Liver (tissue), 9 donors: ENCODE results near the gene ABCA4. TPM values are rescaled to one million over a fixed set of nuclear protein-coding genes. Genes with fewer than 3 reads are reported as not detected.
"Not testable (repeated sequence)": the region's sequence is repeated elsewhere in the genome, so short reads cannot be mapped to it uniquely, and the experiment has no call there.

Experiments used
- DNase-seq: peaks from one replicate; pipeline ENCODE4 v3.0.0-alpha.2; 2017; ENCODE audit warnings: low spot score
- H3K27ac ChIP-seq, 2 donors: one replicate each; pipeline ENCODE4 v1.7.0; 2013; ENCODE audit warnings: inconsistent platforms in 2 of 2, low read length in 2 of 2, control low read depth in 1 of 2, low read depth in 1 of 2, mild to moderate bottlenecking in 1 of 2
- H3K27me3 ChIP-seq, 4 donors: one replicate each; pipeline versions ENCODE4 v1.6.1 to v1.7.0; 2013; ENCODE audit warnings: low read length in 3 of 4, inconsistent platforms in 1 of 4, mild to moderate bottlenecking in 1 of 4, moderate library complexity in 1 of 4; ENCODE audit not compliant: control insufficient read depth in 4 of 4, insufficient read depth in 4 of 4
- H3K36me3 ChIP-seq, 4 donors: one replicate each; pipeline versions ENCODE4 v1.6.1 to v1.7.0; 2013; ENCODE audit warnings: low read length in 3 of 4, mild to moderate bottlenecking in 3 of 4, low read depth in 1 of 4, moderate library complexity in 1 of 4; ENCODE audit not compliant: control insufficient read depth in 4 of 4, insufficient read depth in 3 of 4
- H3K4me1 ChIP-seq, 4 donors: one replicate each; pipeline versions ENCODE4 v1.6.1 to v1.7.0; 2013; ENCODE audit warnings: low read length in 3 of 4, mild to moderate bottlenecking in 3 of 4, moderate library complexity in 1 of 4; ENCODE audit not compliant: control insufficient read depth in 4 of 4, insufficient read depth in 4 of 4
- H3K4me3 ChIP-seq, 3 donors: one replicate each; pipeline versions ENCODE4 v1.6.1 to v1.7.0; 2013; ENCODE audit warnings: low read length in 3 of 3, control low read depth in 1 of 3, low read depth in 1 of 3, mild to moderate bottlenecking in 1 of 3
- H3K9ac ChIP-seq, 2 donors: one replicate each; pipeline ENCODE4 v1.7.0; 2013; ENCODE audit warnings: low read length in 2 of 2, mild to moderate bottlenecking in 2 of 2, moderate library complexity in 2 of 2, control low read depth in 1 of 2, low read depth in 1 of 2
- H3K9me3 ChIP-seq, 4 donors: one replicate each; pipeline versions ENCODE4 v1.6.1 to v1.7.0; 2013; ENCODE audit warnings: low read length in 3 of 4; ENCODE audit not compliant: control insufficient read depth in 4 of 4
- FOXA1 ChIP-seq: IDR thresholded peaks from 2 replicates; pipeline ENCODE4 v1.6.1; 2016; ENCODE audit warnings: antibody characterized with exemption
- GABPA ChIP-seq, 2 donors: IDR thresholded peaks in 1 of 2; conservative IDR thresholded peaks in 1 of 2; 2 replicates each; pipeline ENCODE4 v1.6.1; 2016; ENCODE audit warnings: antibody characterized with exemption in 2 of 2, mild to moderate bottlenecking in 1 of 2, moderate library complexity in 1 of 2
- HNF4A ChIP-seq, 2 donors: conservative IDR thresholded peaks; 2 replicates each; pipeline ENCODE4 v1.6.1; 2016; ENCODE audit warnings: antibody characterized with exemption in 2 of 2, mild to moderate bottlenecking in 2 of 2
- HNF4G ChIP-seq: IDR thresholded peaks from 2 replicates; pipeline ENCODE4 v1.6.1; 2016; ENCODE audit warnings: antibody characterized with exemption
- JUND ChIP-seq, 2 donors: IDR thresholded peaks; 2 replicates each; pipeline ENCODE4 v1.6.1; 2016; ENCODE audit warnings: antibody characterized with exemption in 2 of 2
- NR2F2 ChIP-seq: IDR thresholded peaks from 2 replicates; pipeline ENCODE4 v1.6.1; 2016; ENCODE audit warnings: antibody characterized with exemption
- RAD21 ChIP-seq, 2 donors: IDR thresholded peaks; 2 replicates each; pipeline ENCODE4 v1.6.1; 2016; ENCODE audit warnings: antibody characterized with exemption in 2 of 2, mild to moderate bottlenecking in 2 of 2
- RXRA ChIP-seq, 2 donors: IDR thresholded peaks; 2 replicates each; pipeline ENCODE4 v1.6.1; 2017 to 2018; ENCODE audit warnings: antibody characterized with exemption in 2 of 2, mild to moderate bottlenecking in 1 of 2
- SP1 ChIP-seq: IDR thresholded peaks from 2 replicates; pipeline ENCODE4 v1.6.1; 2018; ENCODE audit warnings: antibody characterized with exemption, mild to moderate bottlenecking
- TAF1 ChIP-seq: conservative IDR thresholded peaks from 2 replicates; pipeline ENCODE4 v1.6.1; 2016; ENCODE audit warnings: antibody characterized with exemption, mild to moderate bottlenecking
- YY1 ChIP-seq: IDR thresholded peaks from 2 replicates; pipeline ENCODE4 v1.6.1; 2016; ENCODE audit warnings: antibody characterized with exemption, mild to moderate bottlenecking
- WGBS: extraction: QIAGEN DNeasy Blood & Tissue Kit; methylation state at CpG from one replicate; pipeline ENCODE4 v1.1.7; 2013; 5-methylcytosine and 5-hydroxymethylcytosine counted together
- polyA plus RNA-seq, 2 donors: library from polyadenylated mRNA; stranded (reverse) in 1 of 2; unstranded in 1 of 2; fragments of 200-250 nt in 1 of 2; fragments of >200 nt in 1 of 2; fragmentation: Nextera tagmentation in 1 of 2; extraction: Ambion mirVana in 1 of 2; gene quantifications; one replicate each; pipeline versions ENCODE4 v1.2.1 to v1.2.3, GENCODE V29; 2013 to 2015
- total RNA-seq, 2 donors: library from RNA; depleted of rRNA; stranded (reverse); fragments of >200 nt; gene quantifications; one replicate each; pipeline ENCODE4 v1.2.3, GENCODE V29; 2014
- TF ChIP-seq, protein P1 (sequence below): IDR thresholded peaks from 2 replicates; pipeline ENCODE4 v1.6.1; 2016; ENCODE audit warnings: antibody characterized with exemption, mild to moderate bottlenecking
- TF ChIP-seq, protein P2 (sequence below): IDR thresholded peaks from 2 replicates; pipeline ENCODE4 v1.6.1; 2016; ENCODE audit warnings: antibody characterized with exemption
- TF ChIP-seq, protein P3 (sequence below): fragments of 150-350 bp; IDR thresholded peaks from 2 replicates; pipeline ENCODE4 v1.5.1; 2017; ENCODE audit warnings: improper control_type of control experiment, low read depth, low read length; ENCODE audit not compliant: missing input control
- donor health status: healthy.
- donor health status: healthy.
- donor health status: healthy.
- donor health status: healthy.
- donor health status: healthy.

The ABCA4 gene
- total and polyA plus RNA-seq, 4 donors, result 0.19 to 1.5 (median 0.38) TPM

DNA sequence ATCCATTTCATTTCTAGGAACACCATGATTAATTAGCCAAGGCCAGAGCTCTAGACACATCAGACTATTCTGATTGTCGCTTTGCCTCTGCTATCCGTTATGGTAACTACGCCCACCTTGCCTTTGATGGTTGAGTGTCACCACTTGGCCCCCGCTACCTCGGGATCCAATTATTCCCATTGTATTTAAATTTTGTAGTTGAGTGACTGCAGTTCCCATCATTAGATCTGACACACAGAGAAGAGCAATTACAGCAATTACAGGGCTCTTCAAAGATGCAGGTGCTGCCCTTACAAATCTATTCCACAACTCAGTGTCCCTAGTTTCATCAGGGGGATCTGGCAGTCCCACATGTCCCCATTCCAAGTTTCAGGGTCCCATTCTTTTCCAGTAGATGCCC lies 44.9 kb upstream of the ABCA4 start:
- Histone ChIP-seq H3K4me3 (no peak overlapping the region), H3K36me3 (peaks cover 0 to 6% (median 0%) of the 10 kb centered on the region in 4 donors), H3K27me3 (no peaks in the 10 kb centered on the region), H3K9ac (no peak overlapping the region), H3K9me3 (no peaks in the 10 kb centered on the region), H3K27ac (no peak overlapping the region), H3K4me1 (no peaks in the 10 kb centered on the region)
- WGBS, result 96% methylated on average over 5 of the region's 5 CpGs
- no peak for DNase-seq
- TF ChIP-seq JUND (IDR thresholded peaks at IDR 0.05) (no peak), TAF1 (no peak), FOXA1 (no peak), YY1 (no peak), RAD21 (IDR thresholded peaks at IDR 0.05) (no peak), HNF4A (conservative IDR thresholded peaks at IDR 0.05) (no peak), RXRA (IDR thresholded peaks at IDR 0.05) (no peak), HNF4G (no peak), GABPA (IDR thresholded peaks at IDR 0.05 in 1 of 2, conservative IDR thresholded peaks at IDR 0.05 in 1 of 2) (no peak), SP1 (no peak), NR2F2 (no peak)
- TF ChIP-seq, protein P1, sequence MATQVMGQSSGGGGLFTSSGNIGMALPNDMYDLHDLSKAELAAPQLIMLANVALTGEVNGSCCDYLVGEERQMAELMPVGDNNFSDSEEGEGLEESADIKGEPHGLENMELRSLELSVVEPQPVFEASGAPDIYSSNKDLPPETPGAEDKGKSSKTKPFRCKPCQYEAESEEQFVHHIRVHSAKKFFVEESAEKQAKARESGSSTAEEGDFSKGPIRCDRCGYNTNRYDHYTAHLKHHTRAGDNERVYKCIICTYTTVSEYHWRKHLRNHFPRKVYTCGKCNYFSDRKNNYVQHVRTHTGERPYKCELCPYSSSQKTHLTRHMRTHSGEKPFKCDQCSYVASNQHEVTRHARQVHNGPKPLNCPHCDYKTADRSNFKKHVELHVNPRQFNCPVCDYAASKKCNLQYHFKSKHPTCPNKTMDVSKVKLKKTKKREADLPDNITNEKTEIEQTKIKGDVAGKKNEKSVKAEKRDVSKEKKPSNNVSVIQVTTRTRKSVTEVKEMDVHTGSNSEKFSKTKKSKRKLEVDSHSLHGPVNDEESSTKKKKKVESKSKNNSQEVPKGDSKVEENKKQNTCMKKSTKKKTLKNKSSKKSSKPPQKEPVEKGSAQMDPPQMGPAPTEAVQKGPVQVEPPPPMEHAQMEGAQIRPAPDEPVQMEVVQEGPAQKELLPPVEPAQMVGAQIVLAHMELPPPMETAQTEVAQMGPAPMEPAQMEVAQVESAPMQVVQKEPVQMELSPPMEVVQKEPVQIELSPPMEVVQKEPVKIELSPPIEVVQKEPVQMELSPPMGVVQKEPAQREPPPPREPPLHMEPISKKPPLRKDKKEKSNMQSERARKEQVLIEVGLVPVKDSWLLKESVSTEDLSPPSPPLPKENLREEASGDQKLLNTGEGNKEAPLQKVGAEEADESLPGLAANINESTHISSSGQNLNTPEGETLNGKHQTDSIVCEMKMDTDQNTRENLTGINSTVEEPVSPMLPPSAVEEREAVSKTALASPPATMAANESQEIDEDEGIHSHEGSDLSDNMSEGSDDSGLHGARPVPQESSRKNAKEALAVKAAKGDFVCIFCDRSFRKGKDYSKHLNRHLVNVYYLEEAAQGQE, result no peak
- TF ChIP-seq, protein P2, sequence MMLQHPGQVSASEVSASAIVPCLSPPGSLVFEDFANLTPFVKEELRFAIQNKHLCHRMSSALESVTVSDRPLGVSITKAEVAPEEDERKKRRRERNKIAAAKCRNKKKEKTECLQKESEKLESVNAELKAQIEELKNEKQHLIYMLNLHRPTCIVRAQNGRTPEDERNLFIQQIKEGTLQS, result no peak
- TF ChIP-seq, protein P3, sequence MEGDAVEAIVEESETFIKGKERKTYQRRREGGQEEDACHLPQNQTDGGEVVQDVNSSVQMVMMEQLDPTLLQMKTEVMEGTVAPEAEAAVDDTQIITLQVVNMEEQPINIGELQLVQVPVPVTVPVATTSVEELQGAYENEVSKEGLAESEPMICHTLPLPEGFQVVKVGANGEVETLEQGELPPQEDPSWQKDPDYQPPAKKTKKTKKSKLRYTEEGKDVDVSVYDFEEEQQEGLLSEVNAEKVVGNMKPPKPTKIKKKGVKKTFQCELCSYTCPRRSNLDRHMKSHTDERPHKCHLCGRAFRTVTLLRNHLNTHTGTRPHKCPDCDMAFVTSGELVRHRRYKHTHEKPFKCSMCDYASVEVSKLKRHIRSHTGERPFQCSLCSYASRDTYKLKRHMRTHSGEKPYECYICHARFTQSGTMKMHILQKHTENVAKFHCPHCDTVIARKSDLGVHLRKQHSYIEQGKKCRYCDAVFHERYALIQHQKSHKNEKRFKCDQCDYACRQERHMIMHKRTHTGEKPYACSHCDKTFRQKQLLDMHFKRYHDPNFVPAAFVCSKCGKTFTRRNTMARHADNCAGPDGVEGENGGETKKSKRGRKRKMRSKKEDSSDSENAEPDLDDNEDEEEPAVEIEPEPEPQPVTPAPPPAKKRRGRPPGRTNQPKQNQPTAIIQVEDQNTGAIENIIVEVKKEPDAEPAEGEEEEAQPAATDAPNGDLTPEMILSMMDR, result no peak

DNA sequence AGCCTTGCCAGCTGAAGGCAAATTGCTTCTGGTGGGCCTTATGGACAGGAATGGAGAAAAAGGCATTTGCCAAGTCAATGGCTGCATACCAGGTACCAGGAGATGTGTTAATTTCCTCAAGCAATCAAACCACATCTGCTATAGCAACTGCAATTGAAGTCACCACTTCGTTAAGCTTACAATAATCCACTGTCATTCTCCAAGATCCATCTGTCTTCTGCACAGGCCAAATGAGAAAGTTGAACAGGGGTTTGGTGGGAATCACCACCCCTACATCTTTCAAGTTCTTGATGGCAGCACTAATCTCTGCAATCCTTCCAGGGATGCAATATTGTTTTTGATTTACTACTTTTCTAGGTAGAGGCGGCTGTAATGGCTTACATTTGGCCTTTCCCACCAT lies 43.9 kb upstream of the ABCA4 start:
- H3K4me1 ChIP-seq, DNase-seq, H3K4me3 ChIP-seq, H3K9ac ChIP-seq, H3K36me3 ChIP-seq, H3K27ac ChIP-seq, H3K27me3 ChIP-seq, H3K9me3 ChIP-seq: not testable (repeated sequence)
- WGBS, result 90% methylated on average over 2 of the region's 2 CpGs

DNA sequence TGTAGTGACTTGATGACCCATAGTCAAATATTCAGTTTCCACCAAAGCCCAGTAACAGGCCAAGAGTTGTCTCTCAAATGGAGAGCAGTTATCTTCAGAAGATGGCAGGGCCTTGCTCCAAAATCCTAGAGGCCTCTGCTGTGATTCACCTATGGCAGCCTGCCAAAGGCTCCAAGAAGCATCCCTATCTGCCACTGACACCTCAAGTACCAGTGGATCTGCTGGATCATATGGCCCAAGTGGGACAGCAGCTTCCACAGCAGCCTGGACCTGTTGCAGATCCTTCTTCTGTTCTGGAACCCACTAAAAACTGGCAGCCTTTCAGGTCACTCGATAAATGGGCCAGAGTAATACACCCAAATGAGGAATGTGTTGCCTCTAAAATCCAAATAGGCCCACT lies 43.2 kb upstream of the ABCA4 start:
- not testable (repeated sequence) for DNase-seq, H3K9me3 ChIP-seq, H3K36me3 ChIP-seq, H3K4me3 ChIP-seq, H3K9ac ChIP-seq, H3K4me1 ChIP-seq, H3K27ac ChIP-seq, H3K27me3 ChIP-seq
- WGBS, result 95% methylated on average over 1 of the region's 1 CpG

DNA sequence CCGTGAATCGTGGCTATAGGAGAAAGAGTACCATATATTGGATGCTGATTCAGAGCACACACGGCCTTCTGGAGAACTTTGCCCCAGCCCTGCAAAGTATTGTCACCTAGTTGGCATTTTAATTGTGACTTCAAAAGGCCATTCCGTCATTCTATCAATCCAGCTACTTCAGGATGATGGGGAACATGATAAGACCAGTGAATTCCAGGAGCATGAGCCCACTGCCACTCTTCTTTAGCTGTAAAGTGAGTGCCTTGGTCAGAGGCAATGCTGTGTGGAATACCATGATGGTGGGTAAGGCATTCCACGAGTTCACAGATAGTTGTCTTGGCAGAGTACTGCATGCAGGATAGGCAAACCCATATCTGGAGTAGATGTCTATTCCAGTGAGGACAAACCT lies 42.3 kb upstream of the ABCA4 start:
- H3K9me3 ChIP-seq, H3K4me3 ChIP-seq, H3K9ac ChIP-seq, H3K27ac ChIP-seq, DNase-seq, H3K36me3 ChIP-seq, H3K27me3 ChIP-seq, H3K4me1 ChIP-seq: not testable (repeated sequence)
- 86% methylated on average over 5 of the region's 5 CpGs for WGBS
